Endothelial cell of umbilical vein (primary cell): ENCODE data around the gene CBFB. TPM values are rescaled to one million over a fixed set of nuclear protein-coding genes. Genes with fewer than 3 reads are reported as not detected.

Source experiments
- BruUV-seq: library from RNA; stranded (reverse); fragments of 400-500 nt; replicated peaks from 2 replicates; lab custom pipeline; 2021; lab: Mats Ljungman, UMichigan
- CTCF ChIA-PET: fragments of 300-600, 350-600 bp; sonication (Branson Sonifier 250); formaldehyde crosslinking; loops from one replicate; lab custom pipeline; 2021; ENCODE audit warnings: antibody characterized with exemption, inconsistent platforms; lab: Charles Lee
- POLR2A ChIA-PET: fragments of 300-600, 350-600 bp; sonication (Branson Sonifier 250); formaldehyde crosslinking; loops from one replicate; lab custom pipeline; 2021; ENCODE audit warnings: antibody characterized with exemption, inconsistent platforms; lab: Charles Lee
- DNase-seq: peaks from one replicate; pipeline ENCODE4 v3.0.0-alpha.2; 2011; ENCODE audit warnings: low read depth, low spot score
- FAIRE-seq: peaks from 2 replicates; lab custom pipeline; 2011; peaks lifted over from hg19 to GRCh38; lab: Jason Lieb, UNC
- H2AFZ ChIP-seq: 2 replicates; pipeline ENCODE4 v1.6.0; 2012; ENCODE audit warnings: low read depth, low read length, control low read depth, inconsistent platforms
- H3K27ac ChIP-seq: 2 replicates; pipeline ENCODE4 v1.5.1; 2011; ENCODE audit warnings: low read depth, mild to moderate bottlenecking, control low read depth, low read length, moderate library complexity; ENCODE audit not compliant: insufficient read depth
- H3K27me3 ChIP-seq, 2 experiments: 2 replicates each; pipeline versions ENCODE4 v1.6.0 to v1.6.1; 2011; ENCODE audit warnings: low read length in 2 of 2, mixed read lengths in 1 of 2; ENCODE audit not compliant: control insufficient read depth in 2 of 2, insufficient read depth in 2 of 2
- H3K36me3 ChIP-seq, 2 experiments: 2 replicates in 1 of 2; 3 replicates in 1 of 2; pipeline ENCODE4 v1.5.1; 2011; ENCODE audit warnings: low read length in 2 of 2, mild to moderate bottlenecking in 1 of 2, moderate library complexity in 1 of 2; ENCODE audit not compliant: control insufficient read depth in 2 of 2, insufficient read depth in 2 of 2; ENCODE audit errors: extremely low read depth in 1 of 2
- H3K4me1 ChIP-seq: 3 replicates; pipeline ENCODE4 v1.5.1; 2011; ENCODE audit warnings: mild to moderate bottlenecking, low read length; ENCODE audit not compliant: control insufficient read depth, insufficient read depth; ENCODE audit errors: extremely low read depth
- H3K4me2 ChIP-seq: 2 replicates; pipeline ENCODE4 v1.6.1; 2011; ENCODE audit warnings: low read length, control low read depth, mixed read lengths; ENCODE audit not compliant: insufficient read depth
- H3K4me3 ChIP-seq, 3 experiments: fragments of 200-600 bp in 1 of 3; sonication (generic), shearing (Covaris generic) in 1 of 3; replicated peaks in 1 of 3; 2 replicates each; pipeline ENCODE4 v1.5.1; 2011 to 2016; ENCODE audit warnings: control low read depth in 3 of 3, low read length in 3 of 3, mild to moderate bottlenecking in 2 of 3, inconsistent platforms in 1 of 3, low read depth in 1 of 3, moderate library complexity in 1 of 3; ENCODE audit not compliant: insufficient read depth in 1 of 3
- H3K79me2 ChIP-seq: 2 replicates; pipeline ENCODE4 v1.6.0; 2012; ENCODE audit warnings: low read length, inconsistent platforms; ENCODE audit not compliant: control insufficient read depth, insufficient read depth
- H3K9ac ChIP-seq: replicated peaks from 2 replicates; pipeline ENCODE3; 2011; ENCODE audit warnings: low read length, control low read depth; ENCODE audit not compliant: insufficient read depth; ENCODE audit errors: extremely low read depth
- H3K9me1 ChIP-seq: replicated peaks from 3 replicates; pipeline ENCODE4 v1.6.0; 2011; ENCODE audit warnings: mild to moderate bottlenecking, low read length; ENCODE audit not compliant: control insufficient read depth, insufficient read depth; ENCODE audit errors: extremely low read depth
- H3K9me3 ChIP-seq: replicated peaks from 2 replicates; pipeline ENCODE4 v1.5.1; 2012; ENCODE audit warnings: low read length, inconsistent platforms; ENCODE audit not compliant: control insufficient read depth, insufficient read depth
- H4K20me1 ChIP-seq: replicated peaks from 2 replicates; pipeline ENCODE3; 2011; ENCODE audit warnings: mild to moderate bottlenecking, low read length; ENCODE audit not compliant: control insufficient read depth, insufficient read depth; ENCODE audit errors: extremely low read depth
- EZH2 ChIP-seq: IDR thresholded peaks from 2 replicates; pipeline ENCODE4 v1.6.1; 2012; ENCODE audit warnings: borderline replicate concordance, low read depth, mild to moderate bottlenecking, moderate library complexity, low read length, inconsistent platforms; ENCODE audit not compliant: severe bottlenecking
- FOS ChIP-seq: IDR thresholded peaks from 2 replicates; pipeline ENCODE4 v1.6.1; 2011; ENCODE audit warnings: mild to moderate bottlenecking, low read length, moderate library complexity, borderline replicate concordance; ENCODE audit not compliant: insufficient read depth
- GATA2 ChIP-seq: IDR thresholded peaks from 2 replicates; pipeline ENCODE4 v1.7.0; 2011; ENCODE audit warnings: low read depth, mild to moderate bottlenecking, moderate library complexity, mixed read lengths, low read length; ENCODE audit not compliant: insufficient read length, insufficient read depth
- JUN ChIP-seq: IDR thresholded peaks from 2 replicates; pipeline ENCODE4 v1.6.1; 2011; ENCODE audit warnings: borderline replicate concordance, low read depth; ENCODE audit not compliant: insufficient read length, insufficient read depth
- MYC ChIP-seq: IDR thresholded peaks from one replicate; pipeline ENCODE4 v1.6.1; 2011; ENCODE audit warnings: mild to moderate bottlenecking, low read depth, low read length
- POLR2A ChIP-seq: IDR thresholded peaks from 2 replicates; pipeline ENCODE4 v1.6.1; 2012; ENCODE audit warnings: low read depth, mild to moderate bottlenecking, control low read depth, low read length
- POLR2AphosphoS5 ChIP-seq: IDR thresholded peaks from 2 replicates; pipeline ENCODE4 v1.6.1; 2012; ENCODE audit warnings: low read depth, mild to moderate bottlenecking, control low read depth, low read length, moderate library complexity; ENCODE audit not compliant: insufficient read depth
- dilution Hi-C: fragments of 300-500 bp; cut with MboI; formaldehyde crosslinking; loops from one replicate; pipeline ENCODE4 v1.15.0; 2019; ENCODE audit warnings: low sequenced_read_pairs; ENCODE audit not compliant: extremely low pct_ligation_motif_present
- intact Hi-C: fragments of 100-400 bp; cut with micrococcal nuclease; formaldehyde crosslinking; loops from one replicate; pipeline ENCODE4 v1.10.0; 2022
- polyA plus RNA-seq, 4 experiments: library from polyadenylated mRNA; depleted of rRNA in 3 of 4; stranded (reverse) in 3 of 4; unstranded in 1 of 4; fragments of >200 nt; gene quantifications; 2 replicates each; pipeline versions ENCODE4 v1.2.1 to v1.2.3, GENCODE V29; 2011 to 2012; ENCODE audit warnings: missing spikeins in 1 of 4
- total RNA-seq: library from RNA; stranded (reverse); gene quantifications from 2 replicates; pipeline ENCODE4 v1.2.3, GENCODE V29; 2021
- TF ChIP-seq, protein P1 (sequence below), 2 donors: IDR thresholded peaks; 1 replicate in 1 of 2; 2 replicates in 1 of 2; pipeline ENCODE4 v1.5.1; 2011; ENCODE audit warnings: low read length in 2 of 2, mild to moderate bottlenecking in 2 of 2, moderate library complexity in 2 of 2, control low read depth in 1 of 2, inconsistent platforms in 1 of 2, low read depth in 1 of 2; ENCODE audit not compliant: insufficient read depth in 1 of 2; ENCODE audit errors: extremely low read depth in 1 of 2
- TF ChIP-seq, protein P2 (sequence below): IDR thresholded peaks from 2 replicates; pipeline ENCODE4 v1.6.1; 2011; ENCODE audit not compliant: insufficient read depth, insufficient read length

The CBFB gene
- total and polyA plus RNA-seq, 2 donors (not counting 3 experiments of a cell fraction or from before 2014, with no cell fraction given) = 27.8 to 103 TPM

DNA sequence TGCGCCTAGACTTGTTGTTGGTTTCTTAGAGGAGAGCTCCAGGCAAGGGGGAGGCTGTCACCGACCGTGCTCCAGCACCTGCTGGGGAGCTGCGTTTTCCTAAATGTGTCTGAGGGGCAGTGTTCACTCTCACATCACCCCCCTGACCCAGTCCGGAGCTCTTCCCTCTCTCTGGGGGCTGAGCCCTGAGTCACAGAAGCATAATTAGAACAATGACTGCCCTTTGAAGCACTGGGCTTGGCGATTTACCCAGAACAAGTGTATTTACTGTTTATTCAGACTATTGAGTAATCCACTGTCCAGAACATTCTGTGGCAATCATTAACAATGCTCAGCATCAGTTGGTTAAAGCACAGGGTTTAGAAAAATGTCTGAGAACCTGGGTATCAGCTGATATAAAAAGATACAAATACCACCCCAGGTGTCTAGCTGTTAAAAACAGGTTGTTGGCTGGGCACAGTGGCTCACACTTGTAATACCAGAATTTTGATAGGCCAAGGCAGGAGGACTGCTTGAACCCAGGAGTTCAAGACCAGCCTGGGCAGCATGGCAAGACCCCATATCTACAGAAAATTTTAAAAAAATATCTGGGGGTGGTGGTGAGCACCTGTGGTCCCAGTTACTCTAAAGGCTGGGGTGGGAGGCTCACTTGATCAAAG is 32.5 kb upstream of the CBFB start:
- CTCF ChIA-PET = interaction anchor here (0.7 to 1.5 kb wide), 2 partner anchors 16 to 21 kb away, joined by 3 to 5 read pairs; no protein-coding TSS in a partner anchor

More for the DNA sequence above, 32.5 kb upstream of the CBFB start:
- Histone ChIP-seq H2AFZ (no peak overlapping the region), H3K79me2 (no peaks in the 10 kb centered on the region), H3K9me1 (no peaks in the 10 kb centered on the region), H3K9ac (no peak overlapping the region), H3K27ac (no peak overlapping the region), H3K4me3 (no peak overlapping the region), H3K9me3 (no peaks in the 10 kb centered on the region), H3K27me3 (no peaks in the 10 kb centered on the region), H4K20me1 (no peaks in the 10 kb centered on the region), H3K4me1 (peaks cover 9% of the 10 kb centered on the region), H3K4me2 (no peak overlapping the region), H3K36me3 (no peaks in the 10 kb centered on the region)
- DNase-seq = no peak
- dilution Hi-C loops (no loop called here), intact Hi-C loops (no loop called here)
- no peak for FAIRE-seq
- POLR2A ChIA-PET = no interaction called here
- TF ChIP-seq FOS (no peak), MYC (no peak), GATA2 (no peak), POLR2AphosphoS5 (no peak), EZH2 (no peak), JUN (no peak), POLR2A (no peak)
- TF ChIP-seq, protein P1, sequence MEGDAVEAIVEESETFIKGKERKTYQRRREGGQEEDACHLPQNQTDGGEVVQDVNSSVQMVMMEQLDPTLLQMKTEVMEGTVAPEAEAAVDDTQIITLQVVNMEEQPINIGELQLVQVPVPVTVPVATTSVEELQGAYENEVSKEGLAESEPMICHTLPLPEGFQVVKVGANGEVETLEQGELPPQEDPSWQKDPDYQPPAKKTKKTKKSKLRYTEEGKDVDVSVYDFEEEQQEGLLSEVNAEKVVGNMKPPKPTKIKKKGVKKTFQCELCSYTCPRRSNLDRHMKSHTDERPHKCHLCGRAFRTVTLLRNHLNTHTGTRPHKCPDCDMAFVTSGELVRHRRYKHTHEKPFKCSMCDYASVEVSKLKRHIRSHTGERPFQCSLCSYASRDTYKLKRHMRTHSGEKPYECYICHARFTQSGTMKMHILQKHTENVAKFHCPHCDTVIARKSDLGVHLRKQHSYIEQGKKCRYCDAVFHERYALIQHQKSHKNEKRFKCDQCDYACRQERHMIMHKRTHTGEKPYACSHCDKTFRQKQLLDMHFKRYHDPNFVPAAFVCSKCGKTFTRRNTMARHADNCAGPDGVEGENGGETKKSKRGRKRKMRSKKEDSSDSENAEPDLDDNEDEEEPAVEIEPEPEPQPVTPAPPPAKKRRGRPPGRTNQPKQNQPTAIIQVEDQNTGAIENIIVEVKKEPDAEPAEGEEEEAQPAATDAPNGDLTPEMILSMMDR (IDR thresholded peaks at IDR 0.05; ENCODE audit: extremely low read depth in 1 of 2, insufficient read depth in 1 of 2, low read depth in 1 of 2, low read length in 2 of 2) = no peak
- TF ChIP-seq, protein P2, sequence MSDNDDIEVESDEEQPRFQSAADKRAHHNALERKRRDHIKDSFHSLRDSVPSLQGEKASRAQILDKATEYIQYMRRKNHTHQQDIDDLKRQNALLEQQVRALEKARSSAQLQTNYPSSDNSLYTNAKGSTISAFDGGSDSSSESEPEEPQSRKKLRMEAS = no peak
- no TSS peak for BruUV-seq
